ENCODE results near the gene KIFAP3.
"Not testable (repeated sequence)": the region's sequence is repeated elsewhere in the genome, so short reads cannot be mapped to it uniquely, and the experiment has no call there.

- TF ChIP-seq POLR2A (IDR thresholded peaks at IDR 0.05; ENCODE audit: low read length); GATA1 (IDR thresholded peaks at IDR 0.05; ENCODE audit: low read depth, low read length): not testable (repeated sequence)
Measured at GRCh38 chr1:169918220-169918619, 156.3 kb downstream of the KIFAP3 start.

Measured in erythroblast (primary cell).